HL-60 (cell line): Measurements from ENCODE around the gene CD34.
A peak's percentile ranks its signal among the peaks of the same experiment; 100 is the strongest.

Experiments used
- CTCF ChIP-seq: IDR thresholded peaks from one replicate; pipeline ENCODE4 v1.5.1; 2011; ENCODE audit warnings: low read length, control low read depth, inconsistent platforms; ENCODE audit not compliant: insufficient read depth
- GABPA ChIP-seq: IDR thresholded peaks from 2 replicates; pipeline ENCODE4 v1.6.1; 2012; ENCODE audit warnings: low read depth
- POLR2AphosphoS5 ChIP-seq: IDR thresholded peaks from 2 replicates; pipeline ENCODE4 v1.6.1; 2012; ENCODE audit warnings: low read depth
- REST ChIP-seq: IDR thresholded peaks from 2 replicates; pipeline ENCODE4 v1.6.1; 2012; ENCODE audit warnings: low read depth; ENCODE audit not compliant: insufficient replicate concordance
- SPI1 ChIP-seq: IDR thresholded peaks from 2 replicates; pipeline ENCODE4 v1.6.1; 2012; ENCODE audit warnings: low read depth, mild to moderate bottlenecking, borderline replicate concordance

GRCh38 chr1:207873055-207873890 is 37.7 kb downstream of the CD34 start:
- TF ChIP-seq CTCF (no peak), POLR2AphosphoS5 (peak; percentile 60; the same call in 1 of the 2 replicates), SPI1 (no peak; the same call in 1 of the 2 replicates), REST (no peak), GABPA (no peak)
